Smooth muscle cell of the brain vasculature (primary cell): ENCODE data around the gene CMTM8.

Experiments used
- DNase-seq: peaks from one replicate; pipeline ENCODE4 v3.0.0-alpha.2; 2012; ENCODE audit warnings: low read depth, low spot score

The CMTM8 gene

DNA sequence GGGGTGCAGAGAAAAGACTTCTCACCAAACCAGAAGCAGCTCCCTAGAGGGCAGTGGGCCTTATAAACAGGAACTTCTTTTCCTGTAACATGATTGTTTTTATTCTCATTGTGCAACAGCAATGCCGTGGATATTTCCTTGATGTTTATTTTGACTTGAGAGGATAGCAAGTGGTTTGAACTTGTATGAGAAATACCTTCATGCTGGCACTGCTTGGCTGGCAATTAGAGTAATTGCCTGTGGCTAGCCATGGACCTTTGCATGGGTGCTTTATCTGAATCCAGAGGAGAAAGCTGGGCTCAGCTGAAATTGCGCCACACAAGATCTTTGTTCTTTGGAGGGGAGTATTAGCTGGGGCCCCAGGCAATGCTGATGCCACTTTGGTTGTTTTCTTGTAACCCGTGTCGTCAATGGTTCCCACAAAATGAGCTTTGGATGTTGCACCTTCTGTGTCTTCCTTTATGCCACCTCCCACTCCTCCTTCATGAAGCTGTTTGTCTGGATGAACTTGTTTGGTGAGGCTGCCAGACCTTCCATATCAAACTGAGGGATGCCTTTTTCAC, 37.9 kb downstream of the CMTM8 start:
- peak; percentile 36 for DNase-seq

DNA sequence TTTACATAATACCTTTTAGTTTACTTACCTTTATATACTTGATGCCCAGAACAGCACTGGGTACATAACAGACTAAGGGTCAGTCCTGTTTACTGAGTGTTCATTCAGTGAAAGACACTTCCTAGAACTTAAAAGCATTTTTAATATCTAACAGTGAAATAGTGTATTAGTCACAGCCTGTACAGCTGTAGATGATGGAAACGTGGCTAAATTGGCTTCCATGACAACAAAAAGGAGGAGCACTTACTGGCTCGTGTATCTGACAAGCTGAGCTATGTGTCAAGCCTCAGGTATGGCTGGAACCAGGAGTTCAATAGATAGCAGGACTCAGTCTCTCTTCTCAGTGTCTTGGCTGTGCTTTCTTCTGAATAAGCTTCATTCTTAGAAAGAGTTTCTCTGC, 40.2 kb downstream of the CMTM8 start:
- no peak for DNase-seq

DNA sequence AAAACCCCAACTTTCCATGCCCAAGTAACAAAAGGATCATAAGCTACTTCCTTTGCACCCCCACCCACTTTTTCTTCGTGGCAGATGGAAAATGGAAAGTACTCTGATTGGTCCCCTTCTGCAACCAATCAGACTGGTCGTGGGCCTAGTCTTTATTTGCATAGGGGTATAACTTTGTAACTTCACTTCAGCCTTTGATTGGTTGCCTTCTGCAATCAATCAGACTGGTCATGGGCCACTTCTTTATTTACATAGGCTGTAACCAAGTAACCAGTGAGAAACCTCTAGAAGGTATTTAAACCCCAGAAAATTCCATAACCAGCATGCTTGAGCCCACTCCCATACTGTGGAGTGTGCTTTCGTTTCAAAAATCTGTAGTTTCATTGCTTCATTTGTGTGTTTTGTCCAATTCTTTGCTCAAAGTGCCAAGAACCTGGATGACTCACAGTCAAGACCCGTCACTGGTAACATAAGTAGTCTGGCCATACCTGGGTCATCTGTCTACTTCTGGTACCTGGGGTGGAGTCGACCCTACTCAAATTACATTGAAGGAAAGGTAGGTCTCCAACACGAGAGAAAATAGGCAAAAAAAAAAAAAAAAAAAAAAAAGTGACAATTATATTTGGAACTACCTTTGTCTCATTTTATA, 41.9 kb downstream of the CMTM8 start:
- DNase-seq = no peak

DNA sequence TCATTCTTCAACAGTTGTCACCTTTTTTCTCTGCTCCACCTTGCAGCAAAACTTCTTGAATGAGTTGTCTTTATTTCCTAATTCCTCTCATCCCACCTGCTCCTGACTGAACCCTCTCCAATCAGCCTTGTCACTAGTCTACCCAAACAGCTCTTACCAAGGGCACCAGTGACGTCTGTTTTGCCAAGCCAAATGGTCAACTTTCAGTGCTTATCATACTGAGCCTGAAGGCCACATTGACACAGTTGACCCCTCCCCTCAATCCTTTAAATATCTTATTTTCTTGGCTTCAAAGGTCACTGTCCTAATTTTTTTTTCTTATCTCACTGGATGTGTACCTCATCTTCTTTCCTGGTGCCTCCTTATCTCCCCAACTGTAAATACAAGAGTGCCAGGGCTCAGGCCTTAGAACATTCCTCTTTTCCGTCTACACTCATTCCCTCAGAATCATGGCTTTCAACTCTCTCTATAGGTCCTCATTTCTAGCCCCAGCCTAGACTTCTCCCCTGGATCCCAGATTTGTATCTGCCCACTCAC, 43.2 kb downstream of the CMTM8 start:
- DNase-seq = no peak

DNA sequence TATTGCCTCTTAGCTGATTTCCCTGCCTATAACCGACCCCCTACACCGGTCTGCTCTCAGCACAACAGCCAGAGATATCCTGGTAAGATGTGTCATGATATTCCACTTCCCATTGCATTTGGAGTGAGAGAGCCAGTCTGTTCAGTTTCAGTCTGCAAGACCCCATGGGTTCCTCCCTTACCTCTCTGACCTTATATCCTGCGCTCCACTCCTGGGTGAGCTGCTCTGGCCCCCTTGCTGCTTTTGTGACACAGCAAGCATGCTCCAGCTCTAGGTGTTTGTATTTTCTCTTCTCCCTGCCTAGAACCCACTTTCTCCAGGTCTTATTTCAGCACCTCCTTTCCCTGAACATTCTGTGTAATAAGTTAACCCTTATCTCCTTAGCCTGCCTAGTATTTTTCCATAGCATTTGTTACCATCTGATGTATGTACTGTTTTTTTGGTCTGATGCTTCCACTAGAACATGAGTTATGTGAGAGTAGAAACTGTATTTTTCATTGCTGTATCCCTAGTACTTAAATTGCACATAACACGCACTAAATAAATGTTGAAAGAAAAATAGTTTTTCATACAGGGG, 44.2 kb downstream of the CMTM8 start:
- no peak for DNase-seq

DNA sequence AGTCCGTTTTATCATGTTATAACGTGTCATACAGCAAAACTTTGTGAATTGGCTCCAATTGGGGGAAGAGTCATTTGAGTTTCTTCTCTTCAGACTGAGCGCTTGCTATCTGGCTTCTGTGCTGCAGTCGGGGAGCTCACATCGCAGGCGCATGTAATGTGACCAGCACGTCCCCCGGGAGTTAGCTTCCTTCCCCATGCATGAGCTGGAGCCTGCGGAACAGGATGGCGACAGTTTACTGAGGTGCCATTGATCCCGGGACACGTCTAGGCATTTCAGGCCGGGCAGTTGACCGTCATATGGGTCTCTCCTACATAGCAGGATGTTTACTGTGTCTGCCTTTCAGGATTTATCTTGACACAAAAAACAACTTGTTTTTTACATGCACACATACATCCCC, 44.8 kb downstream of the CMTM8 start:
- no peak for DNase-seq

DNA sequence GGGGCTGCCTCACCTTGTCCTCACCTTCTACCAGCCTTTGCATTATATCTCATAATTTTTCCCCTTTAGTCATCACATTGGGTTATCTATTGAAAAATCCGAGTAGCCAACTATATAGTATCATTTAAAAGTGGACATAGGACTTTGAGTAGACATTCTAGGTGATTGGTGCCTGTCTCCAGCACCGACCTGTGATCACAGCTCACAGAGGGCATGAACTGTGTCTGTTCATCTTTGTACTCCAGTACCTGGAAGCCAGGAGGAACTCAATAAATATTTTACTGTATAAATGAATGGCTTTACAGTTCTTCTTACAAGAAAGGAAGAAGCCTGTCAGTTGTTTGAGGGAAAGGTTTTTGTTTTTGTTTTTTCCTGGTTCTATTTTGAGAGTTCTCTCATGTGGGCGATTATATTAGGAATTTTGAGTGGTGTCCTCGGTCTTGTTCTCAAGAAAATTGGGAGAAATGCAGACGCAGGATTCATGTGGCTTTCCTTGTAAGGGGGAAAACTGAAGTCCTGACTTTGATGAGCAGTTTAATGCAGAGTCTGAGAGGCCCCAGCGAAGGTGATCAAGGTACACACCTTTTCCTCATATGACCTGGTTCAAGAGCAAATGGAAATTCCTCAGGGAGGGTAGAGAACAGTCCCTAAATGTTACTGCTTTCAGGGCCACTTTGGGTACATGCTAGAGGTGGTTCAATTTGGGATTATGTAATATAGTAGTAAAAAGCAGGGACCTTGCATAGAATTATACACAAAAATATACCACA, 46.1 kb downstream of the CMTM8 start:
- DNase-seq = no peak

DNA sequence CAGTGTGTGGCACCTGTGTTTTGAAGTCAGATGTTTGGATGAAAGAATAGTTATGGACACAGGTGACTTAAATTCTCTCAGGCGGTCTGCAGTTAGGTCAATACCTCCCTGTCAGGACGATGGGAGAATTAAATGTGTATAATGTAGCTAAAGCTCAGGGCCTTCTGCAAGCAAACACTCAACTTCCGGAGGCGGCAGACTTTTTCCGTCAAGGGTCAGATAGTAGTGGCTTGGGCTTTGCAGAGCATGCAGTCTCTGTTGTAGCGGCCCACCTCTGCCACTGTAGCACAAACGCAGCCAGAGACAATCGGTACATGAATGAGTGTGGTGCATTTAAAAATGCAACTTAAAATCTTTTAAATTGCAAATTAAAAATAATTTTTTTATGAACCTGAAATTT, 47.4 kb downstream of the CMTM8 start:
- no peak for DNase-seq

DNA sequence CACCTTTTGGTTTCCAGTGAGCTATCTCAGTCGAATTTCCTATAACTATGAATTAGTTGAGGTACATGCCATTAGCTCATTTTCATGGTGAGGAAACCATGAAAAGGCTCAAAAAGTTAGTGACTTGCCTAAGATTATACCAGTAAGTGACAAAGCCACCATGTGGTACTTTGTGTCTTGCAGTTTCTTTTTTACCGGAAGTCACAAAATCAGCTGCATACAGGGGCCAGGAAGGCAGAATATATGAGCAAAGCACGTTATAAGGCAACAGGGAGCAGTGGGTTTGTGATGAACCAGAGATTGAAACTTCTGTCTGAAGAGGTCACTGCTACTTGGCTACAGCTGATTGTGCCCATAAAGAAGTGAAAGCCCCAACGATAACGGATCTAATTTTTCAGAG, 50.3 kb downstream of the CMTM8 start:
- DNase-seq = no peak

DNA sequence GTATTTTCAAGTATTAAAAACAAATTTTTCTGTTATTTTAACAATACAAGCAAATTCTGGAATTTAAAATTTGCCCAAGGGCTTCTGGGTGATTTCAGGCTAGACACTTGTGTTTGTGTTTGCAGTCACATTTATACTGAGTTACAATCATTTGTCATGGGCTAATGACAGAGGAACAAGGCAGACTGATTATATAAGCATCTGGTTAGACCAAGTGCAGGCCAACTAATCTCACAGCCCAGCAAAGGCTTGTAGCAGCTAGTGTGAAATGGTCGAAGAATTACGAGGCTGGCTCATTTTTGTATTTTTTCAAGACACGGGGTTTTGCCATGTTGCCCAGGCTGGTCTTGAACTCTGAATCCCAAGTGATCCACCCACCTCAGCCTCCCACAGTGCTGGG, 52.1 kb downstream of the CMTM8 start:
- DNase-seq = no peak

DNA sequence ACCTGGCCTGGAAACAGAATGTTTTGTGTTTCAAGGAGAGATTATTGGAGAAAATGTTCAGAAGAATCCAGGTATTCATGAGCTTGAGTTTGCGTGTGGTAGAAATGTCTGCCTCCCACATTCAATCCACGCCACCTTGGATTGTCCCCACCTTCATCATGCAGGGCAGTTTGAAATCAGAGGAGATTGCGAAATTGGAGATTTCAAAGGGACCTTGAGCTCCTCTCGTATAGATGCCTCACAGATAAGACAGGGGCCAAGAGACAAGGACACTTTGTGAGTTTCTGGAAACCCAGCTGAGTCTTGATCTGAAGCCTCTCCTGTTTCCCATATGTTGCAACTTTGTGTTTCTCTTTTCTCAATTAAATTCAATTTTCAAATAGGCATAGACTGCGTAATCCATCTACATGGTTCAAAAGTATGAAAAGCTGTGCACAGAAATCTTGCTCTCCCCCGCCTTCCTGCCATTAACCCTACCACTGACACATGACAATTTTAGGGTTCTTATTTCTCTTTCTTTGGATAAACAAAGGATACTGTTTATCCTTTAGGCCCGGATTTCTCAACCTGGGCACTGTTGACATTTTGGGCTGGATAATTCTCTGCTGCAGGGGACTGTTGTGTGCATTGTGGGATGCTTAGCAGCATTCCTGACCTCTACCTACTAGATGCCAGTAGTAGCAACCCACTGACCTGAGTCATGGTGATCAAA, 53.8 kb downstream of the CMTM8 start:
- no peak for DNase-seq

DNA sequence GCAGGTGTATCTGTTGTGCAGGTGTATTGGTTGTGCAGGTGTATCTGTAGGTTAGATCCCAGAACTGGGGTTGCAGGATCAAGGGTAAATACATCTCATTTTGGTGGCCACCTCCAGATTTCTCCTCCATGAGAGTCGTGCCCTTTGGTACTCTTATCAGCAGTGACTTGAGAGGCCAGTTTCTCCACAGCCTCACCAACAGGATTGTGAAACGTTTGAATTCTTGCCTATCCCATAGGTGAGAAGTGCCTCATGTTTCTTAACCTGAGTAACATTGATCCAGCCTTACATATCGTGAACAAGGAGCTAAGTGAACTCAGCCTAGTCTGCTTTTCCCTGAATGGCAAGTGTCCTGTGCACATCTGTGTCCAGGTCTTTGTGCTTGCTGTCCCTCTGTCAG, 55.4 kb downstream of the CMTM8 start:
- DNase-seq = no peak

DNA sequence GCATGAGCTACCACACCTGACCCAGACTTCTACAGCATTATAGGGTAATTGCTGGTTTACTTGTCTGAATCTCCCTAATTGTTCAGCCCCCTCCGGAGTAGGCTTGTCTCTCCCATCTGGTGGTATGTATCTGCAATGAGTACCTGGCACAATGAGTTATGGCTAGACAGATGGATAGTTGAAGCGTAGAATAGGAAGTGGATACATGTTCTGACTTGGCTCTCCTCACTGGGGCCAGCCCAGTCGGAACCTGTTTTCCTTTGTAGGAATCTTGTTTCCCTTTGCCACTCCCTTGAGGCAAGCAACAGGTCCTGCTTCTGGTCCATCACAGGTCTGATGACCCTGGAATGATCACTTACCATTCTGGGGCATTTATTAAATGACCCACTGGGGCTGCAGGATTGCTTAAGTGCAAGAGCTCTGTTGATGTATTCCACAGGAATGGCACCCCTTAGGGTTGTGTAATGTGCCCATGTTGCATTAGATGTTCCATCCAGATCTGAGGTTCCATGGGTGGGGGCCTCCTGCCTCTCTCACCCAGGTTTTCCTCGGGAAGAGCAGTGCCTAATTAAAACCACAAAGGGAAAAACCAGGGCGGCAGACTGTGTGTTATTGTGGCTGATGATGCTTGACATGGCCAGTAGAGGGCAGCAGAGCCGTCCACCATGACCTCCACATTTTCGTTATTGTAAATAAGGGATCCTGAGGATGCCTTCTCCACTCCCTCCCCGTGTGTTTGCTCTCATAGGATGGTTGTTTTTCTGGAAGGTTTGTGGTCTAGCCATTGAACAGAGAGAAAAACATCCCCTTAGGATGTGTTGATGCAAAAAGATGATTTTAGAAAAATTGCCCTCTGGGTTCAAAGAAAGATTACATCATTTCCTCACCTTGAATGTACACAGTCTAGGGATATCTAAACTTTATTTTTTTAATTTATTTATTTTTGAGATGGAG, 58.0 kb downstream of the CMTM8 start:
- DNase-seq = no peak

DNA sequence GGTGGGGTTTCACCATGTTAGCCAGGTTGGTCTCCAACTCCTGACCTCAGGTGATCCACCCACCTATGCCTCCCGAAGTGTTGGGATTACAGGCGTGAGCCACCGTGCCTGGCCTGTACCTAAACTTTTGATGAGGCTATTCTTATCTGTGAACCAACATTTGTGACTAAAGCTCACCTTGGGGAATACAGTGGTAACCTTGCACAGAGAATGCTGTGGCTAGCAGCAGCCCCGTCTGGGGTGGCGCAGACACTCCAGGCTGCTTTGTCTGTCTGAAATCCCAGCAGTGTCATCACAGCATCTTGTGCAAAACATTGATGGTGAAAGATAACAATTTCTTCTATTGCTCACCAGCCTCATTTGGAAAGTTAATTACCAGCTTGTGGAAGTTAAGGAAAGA, 58.9 kb downstream of the CMTM8 start:
- DNase-seq = no peak

DNA sequence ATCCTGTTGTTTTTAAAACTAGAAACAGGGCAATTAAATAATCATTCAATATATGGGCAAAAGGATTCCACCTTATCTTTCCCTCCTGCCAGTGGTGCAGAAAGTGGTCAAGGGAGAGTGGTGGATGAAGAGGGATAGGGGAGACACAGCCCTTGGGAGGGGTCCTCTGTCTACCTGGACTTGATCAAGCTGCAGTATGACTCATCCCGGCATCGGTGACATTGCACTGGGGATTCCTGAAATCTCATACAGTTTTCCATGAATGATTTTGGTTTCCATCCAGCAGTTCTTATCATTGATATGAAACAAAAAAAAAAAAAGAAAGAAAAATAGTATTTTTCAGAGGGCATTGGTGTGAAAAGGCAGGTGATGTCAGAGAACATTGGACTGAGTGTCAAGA, 62.9 kb downstream of the CMTM8 start:
- no peak for DNase-seq

DNA sequence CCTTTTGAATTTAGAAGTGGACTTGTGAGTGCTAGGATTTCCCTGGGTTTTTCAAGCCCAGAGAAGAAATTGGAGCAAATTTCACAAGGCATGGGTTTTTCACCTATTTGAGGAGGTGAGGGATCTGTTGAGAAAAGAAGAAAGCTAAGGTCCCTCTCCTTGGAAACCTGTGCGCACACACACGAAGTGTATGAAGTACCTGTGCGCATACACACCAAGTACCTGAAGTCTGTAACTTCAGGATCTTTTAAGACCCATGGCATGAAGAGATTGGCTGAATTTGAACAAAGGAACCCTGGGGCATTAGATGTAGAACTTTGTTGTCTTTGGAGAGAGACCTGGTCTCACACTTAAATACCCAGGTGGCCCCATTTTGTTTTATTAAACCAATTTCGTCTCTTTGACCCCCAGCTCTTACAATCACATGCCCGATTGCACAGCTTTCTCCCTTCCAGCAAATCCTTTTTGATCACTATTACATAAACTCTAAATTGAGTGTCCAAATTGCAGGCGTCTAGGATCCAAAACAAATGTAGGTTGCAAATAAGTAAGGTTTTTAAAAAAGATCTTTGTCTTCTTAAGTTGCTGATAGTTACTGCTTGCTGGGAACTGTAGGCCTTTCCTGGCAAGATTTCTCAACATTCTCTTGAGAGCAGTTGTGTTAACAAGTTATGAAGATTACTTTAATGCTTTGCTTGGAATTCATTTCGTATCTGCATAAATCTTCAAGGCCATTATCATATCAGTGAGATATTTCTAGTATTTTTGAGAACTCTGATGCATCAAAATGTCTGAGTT, 64.3 kb downstream of the CMTM8 start:
- no peak for DNase-seq

DNA sequence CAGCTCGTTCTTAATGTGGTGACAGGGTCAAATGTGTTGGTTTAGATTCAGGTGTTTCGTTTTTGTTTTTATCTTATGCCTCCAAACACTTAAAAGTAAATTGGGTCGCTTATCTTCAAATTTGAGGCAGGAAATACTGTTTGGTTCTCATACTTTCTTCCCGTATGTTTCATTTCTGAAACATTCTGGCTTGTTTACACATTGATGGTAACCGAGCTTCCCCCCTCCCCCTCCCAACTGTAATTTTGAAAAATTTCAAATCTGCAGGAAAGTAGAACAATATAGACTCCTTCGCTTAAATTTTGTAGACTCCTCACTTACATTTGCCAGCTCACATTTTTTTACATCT, 64.9 kb downstream of the CMTM8 start:
- no peak for DNase-seq

DNA sequence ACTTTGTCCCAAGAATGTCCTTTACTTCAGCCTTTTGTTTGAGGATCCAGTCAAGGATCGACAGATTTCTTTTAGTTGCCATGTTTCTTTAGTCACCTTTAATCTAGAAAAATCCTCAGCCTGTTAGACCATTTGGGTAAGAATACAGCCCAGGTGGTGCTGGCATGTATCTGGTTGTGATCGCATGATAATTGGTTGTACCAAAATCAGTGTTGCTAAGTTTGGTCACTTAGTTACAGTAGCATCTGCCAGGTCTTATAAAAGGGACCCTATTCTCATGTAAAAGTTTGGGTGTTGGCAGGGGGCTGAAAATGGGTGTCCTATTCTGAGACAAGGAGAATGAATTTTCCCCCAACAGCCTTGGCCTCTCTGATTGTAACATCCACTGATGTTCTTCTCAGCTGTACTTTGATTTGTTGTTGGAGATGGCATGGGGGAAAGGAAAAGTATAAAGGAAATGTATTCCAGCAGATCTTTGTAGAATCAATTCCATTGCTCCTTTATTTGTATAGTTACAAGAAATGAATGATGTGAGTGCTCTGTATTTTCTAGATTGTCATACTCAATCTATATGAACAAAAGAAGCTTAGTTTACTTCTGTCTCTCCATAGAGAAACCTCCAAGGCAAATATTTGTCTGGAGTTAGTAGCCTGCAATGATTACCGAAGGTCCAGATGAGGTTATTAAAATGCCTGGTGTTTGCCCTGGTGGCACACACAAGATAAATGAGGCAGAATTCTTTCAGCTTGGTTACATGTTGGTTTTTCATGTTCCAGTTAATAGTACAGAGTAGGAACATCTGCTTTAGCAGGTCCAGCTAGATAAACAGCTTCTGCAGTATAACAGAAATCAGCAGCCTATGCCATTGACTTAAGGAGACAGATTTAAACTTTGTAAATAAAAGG, 65.7 kb downstream of the CMTM8 start:
- no peak for DNase-seq

DNA sequence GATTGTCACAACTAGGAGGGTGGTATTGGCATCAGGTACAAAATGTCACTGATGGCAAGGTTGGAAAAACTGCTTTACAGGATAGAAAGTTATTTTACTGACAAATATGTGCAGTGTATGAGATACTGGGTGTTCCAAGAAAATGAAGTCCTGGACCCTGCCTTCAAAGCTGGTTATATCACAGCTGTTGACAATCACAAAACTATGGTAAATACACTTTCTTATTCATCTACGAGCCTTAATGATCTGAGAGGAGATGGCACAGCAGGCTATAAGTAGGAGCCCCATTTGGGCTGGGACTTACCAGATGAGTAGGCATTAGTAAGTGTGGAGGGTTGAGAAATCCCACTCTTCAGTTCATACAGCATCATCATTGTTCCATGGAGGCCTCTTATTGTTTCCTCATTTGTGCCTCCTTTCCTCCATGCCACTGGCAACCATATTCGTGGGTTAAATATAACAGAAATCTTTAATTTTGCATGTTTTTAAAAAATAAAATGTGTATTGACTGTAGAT, 66.9 kb downstream of the CMTM8 start:
- DNase-seq = no peak
